ENCODE data around the gene STS. TPM values are rescaled to one million over a fixed set of nuclear protein-coding genes. Genes with fewer than 3 reads are reported as not detected.

STS gene
- total and polyA plus RNA-seq, 2 donors (not counting 3 experiments of a cell fraction or from before 2014, with no cell fraction given), result 2.1 to 4.9 TPM

DNA sequence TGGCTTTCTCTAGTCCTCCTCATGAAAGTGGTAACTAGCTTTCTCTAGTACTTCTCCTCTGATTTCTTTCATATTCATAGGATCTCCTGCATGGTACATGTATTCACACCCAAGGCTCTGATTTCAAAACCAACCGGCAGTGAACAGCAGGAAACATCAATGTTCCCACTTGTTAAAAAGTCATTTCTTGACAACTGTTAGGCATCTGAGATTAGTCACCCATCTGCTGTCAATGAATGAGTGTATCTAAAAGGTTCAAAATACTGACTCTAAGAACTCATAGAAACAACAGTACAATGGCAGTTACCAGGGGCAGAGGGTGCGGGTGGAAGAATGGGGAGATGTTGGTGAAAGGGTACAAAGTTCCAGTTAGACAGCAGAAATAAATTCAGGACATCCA lies 31.9 kb downstream of the STS start:
- no peak for FAIRE-seq
- H3K4me2 ChIP-seq (ENCODE audit: insufficient read depth, low read length), result no peak overlapping the region
- dilution Hi-C loops (cut with MboI; ENCODE audit: extremely low pct_ligation_motif_present, low sequenced_read_pairs) (no loop called here), intact Hi-C loops (cut with micrococcal nuclease) (no loop called here)
- no peaks in the 10 kb centered on the region for H3K9me1 ChIP-seq (replicated peaks; ENCODE audit: control insufficient read depth, extremely low read depth, insufficient read depth, low read length)
- no peak overlapping the region for H2AFZ ChIP-seq (ENCODE audit: low read depth, low read length)
- H3K9me3 ChIP-seq (replicated peaks; ENCODE audit: control insufficient read depth, insufficient read depth, low read length), result no peaks in the 10 kb centered on the region
- TF ChIP-seq POLR2AphosphoS5 (IDR thresholded peaks at IDR 0.05; ENCODE audit: insufficient read depth, low read depth, low read length) (no peak), JUN (IDR thresholded peaks at IDR 0.05; ENCODE audit: borderline replicate concordance, insufficient read depth, insufficient read length, low read depth) (no peak), POLR2A (IDR thresholded peaks at IDR 0.05; ENCODE audit: low read depth, low read length) (no peak), MYC (IDR thresholded peaks at IDR 0.05; ENCODE audit: low read depth, low read length) (no peak), EZH2 (IDR thresholded peaks at IDR 0.05; ENCODE audit: borderline replicate concordance, low read depth, low read length, severe bottlenecking) (no peak), GATA2 (IDR thresholded peaks at IDR 0.05; ENCODE audit: insufficient read depth, insufficient read length, low read depth, low read length) (no peak), FOS (IDR thresholded peaks at IDR 0.05; ENCODE audit: borderline replicate concordance, insufficient read depth, low read length) (no peak), CTCF (IDR thresholded peaks at IDR 0.05; ENCODE audit: extremely low read depth in 1 of 2, insufficient read depth in 1 of 2, low read depth in 1 of 2, low read length in 2 of 2) (no peak)
- TF ChIP-seq, protein P1, sequence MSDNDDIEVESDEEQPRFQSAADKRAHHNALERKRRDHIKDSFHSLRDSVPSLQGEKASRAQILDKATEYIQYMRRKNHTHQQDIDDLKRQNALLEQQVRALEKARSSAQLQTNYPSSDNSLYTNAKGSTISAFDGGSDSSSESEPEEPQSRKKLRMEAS (IDR thresholded peaks at IDR 0.05; ENCODE audit: insufficient read depth, insufficient read length), result no peak
- H3K4me3 ChIP-seq (replicated peaks in 1 of 3; ENCODE audit: insufficient read depth in 1 of 3, low read depth in 1 of 3, low read length in 3 of 3), result no peak overlapping the region
- H3K27ac ChIP-seq (ENCODE audit: insufficient read depth, low read depth, low read length), result no peak overlapping the region
- DNase-seq (ENCODE audit: low read depth, low spot score), result no peak
- no peaks in the 10 kb centered on the region for H3K4me1 ChIP-seq (ENCODE audit: control insufficient read depth, extremely low read depth, insufficient read depth, low read length)
- no peak overlapping the region for H3K9ac ChIP-seq (replicated peaks; ENCODE audit: extremely low read depth, insufficient read depth, low read length)
- H3K27me3 ChIP-seq (ENCODE audit: control insufficient read depth in 2 of 2, insufficient read depth in 2 of 2, low read length in 2 of 2), result no peaks in the 10 kb centered on the region
- ChIA-PET CTCF (no interaction called here), POLR2A (no interaction called here)
- no peaks in the 10 kb centered on the region for H3K79me2 ChIP-seq (ENCODE audit: control insufficient read depth, insufficient read depth, low read length)
- BruUV-seq (replicated peaks), result no TSS peak
- H4K20me1 ChIP-seq (replicated peaks; ENCODE audit: control insufficient read depth, extremely low read depth, insufficient read depth, low read length), result no peaks in the 10 kb centered on the region
- no peaks in the 10 kb centered on the region for H3K36me3 ChIP-seq (ENCODE audit: control insufficient read depth in 2 of 2, extremely low read depth in 1 of 2, insufficient read depth in 2 of 2, low read length in 2 of 2)
